NCI-H2171 (cell line): ENCODE measurements around the gene SHC3.
"Not testable (repeated sequence)": the region's sequence is repeated elsewhere in the genome, so short reads cannot be mapped to it uniquely, and the experiment has no call there.

Source experiments
- DNase-seq: peaks from one replicate; lab custom pipeline; 2025; lab: John Stamatoyannopoulos, UW

SHC3 gene

GRCh38 chr9:89177944-89178829, at the start of gene SHC3:
TSS of gene SHC3 (minus strand) at chr9:89178818. CDS start at chr9:89178460, 358 bp downstream.
- no peak for DNase-seq

GRCh38 chr9:89225991-89226471, 47.4 kb upstream of the SHC3 start:
- no peak for DNase-seq

- no peak for DNase-seq
These were observed 47.0 kb upstream of the SHC3 start for GRCh38 chr9:89225587-89225986.

GRCh38 chr9:89225036-89225435, 46.4 kb upstream of the SHC3 start:
- no peak for DNase-seq

- no peak for DNase-seq
These were observed 46.0 kb upstream of the SHC3 start for GRCh38 chr9:89224633-89225032.

GRCh38 chr9:89223396-89223977, 44.9 kb upstream of the SHC3 start:
- DNase-seq, result no peak

GRCh38 chr9:89219637-89220036, 41.0 kb upstream of the SHC3 start:
- no peak for DNase-seq

- no peak for DNase-seq
These were observed 39.7 kb upstream of the SHC3 start for GRCh38 chr9:89218040-89218928.

GRCh38 chr9:89215342-89215741, 36.7 kb upstream of the SHC3 start:
- DNase-seq, result no peak

GRCh38 chr9:89213396-89213880, 34.8 kb upstream of the SHC3 start:
- DNase-seq, result no peak

GRCh38 chr9:89212171-89212570, 33.6 kb upstream of the SHC3 start:
- DNase-seq, result no peak

GRCh38 chr9:89209311-89209710, 30.7 kb upstream of the SHC3 start:
- not testable (repeated sequence) for DNase-seq

- no peak for DNase-seq
These were observed 28.4 kb upstream of the SHC3 start for GRCh38 chr9:89207026-89207425.

- DNase-seq, result no peak
These were observed 26.2 kb upstream of the SHC3 start for GRCh38 chr9:89204801-89205200.

- DNase-seq, result no peak
These were observed 16.6 kb upstream of the SHC3 start for GRCh38 chr9:89195131-89195797.

GRCh38 chr9:89194421-89195130, 16.0 kb upstream of the SHC3 start:
- no peak for DNase-seq

- DNase-seq, result no peak
These were observed 12.4 kb upstream of the SHC3 start for GRCh38 chr9:89191004-89191403.

GRCh38 chr9:89189215-89189614, 10.6 kb upstream of the SHC3 start:
- DNase-seq, result no peak

- DNase-seq, result no peak
These were observed 9.3 kb upstream of the SHC3 start for GRCh38 chr9:89187950-89188349.

GRCh38 chr9:89187541-89187940, 8.9 kb upstream of the SHC3 start:
- DNase-seq, result no peak

- no peak for DNase-seq
These were observed 8.3 kb upstream of the SHC3 start for GRCh38 chr9:89186960-89187359.
